GM18520 (cell line): ENCODE results near the gene ZFR.
"Not testable (repeated sequence)": the region's sequence is repeated elsewhere in the genome, so short reads cannot be mapped to it uniquely, and the experiment has no call there.

Experiments used
- ATAC-seq: cut with Tn5 transposase; IDR thresholded peaks from one replicate; pipeline ENCODE4 v1.9.1; 2021; ENCODE audit not compliant: unreplicated experiment

The ZFR gene

DNA sequence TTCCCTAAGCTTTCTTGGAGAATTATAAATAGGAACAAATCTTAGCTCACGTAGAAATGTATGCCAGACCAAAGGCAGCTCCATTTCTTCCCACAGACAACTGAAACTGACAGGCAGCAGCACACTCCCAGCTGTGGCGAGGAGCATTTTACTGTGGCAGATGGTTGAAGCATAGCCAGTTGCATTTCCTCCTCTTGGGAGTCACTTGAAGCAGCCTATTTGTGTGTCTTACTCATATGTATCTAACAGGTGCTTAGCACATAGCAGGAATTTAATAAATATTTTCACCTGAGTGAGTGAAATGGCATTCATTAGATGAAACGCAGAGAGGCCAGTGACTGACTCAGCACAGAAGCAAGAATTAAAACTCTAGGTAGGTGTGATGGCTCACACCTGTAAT is 119.5 kb downstream of the ZFR start:
- no peak for ATAC-seq

DNA sequence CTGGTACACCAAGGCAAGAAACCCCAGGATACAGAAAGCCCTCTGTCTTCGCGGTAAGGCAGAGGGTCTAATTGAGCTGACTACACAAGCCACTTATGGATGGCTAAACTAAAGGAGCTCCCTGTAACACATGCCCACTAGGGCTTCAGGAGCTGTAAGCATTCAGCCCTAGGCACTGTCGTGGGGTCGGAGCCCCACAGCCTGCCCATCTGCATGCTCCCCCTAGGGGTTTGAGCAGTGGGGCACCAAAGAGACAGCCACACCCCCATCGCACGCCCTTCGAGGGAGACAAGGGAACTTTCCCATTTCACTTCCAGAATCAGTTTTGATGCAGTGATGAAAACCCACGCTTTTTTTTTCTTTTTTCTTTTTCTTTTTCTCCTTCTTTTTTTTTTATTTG is 120.8 kb downstream of the ZFR start:
- no peak for ATAC-seq

DNA sequence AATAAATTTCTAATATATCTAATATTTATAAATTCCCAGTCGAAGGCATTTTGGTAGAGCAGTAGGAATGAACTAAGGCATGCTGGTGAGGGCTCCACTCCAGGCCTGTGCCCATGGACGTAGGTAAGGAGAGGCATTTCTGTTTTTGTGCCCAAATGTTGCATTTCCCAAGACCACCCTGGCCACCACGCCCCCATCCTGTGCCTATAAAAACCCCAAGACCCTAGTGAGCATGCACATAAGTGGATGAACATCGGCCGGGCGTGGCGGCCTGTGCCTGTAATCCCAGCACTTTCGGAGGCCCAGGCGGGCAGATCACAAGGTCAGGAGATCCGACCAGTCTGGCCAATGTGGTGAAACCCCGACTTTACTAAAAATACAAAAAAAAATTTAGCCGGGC is 121.7 kb downstream of the ZFR start:
- ATAC-seq: no peak

- not testable (repeated sequence) for ATAC-seq
Observed at GRCh38 chr5:32321787-32322186, 122.8 kb downstream of the ZFR start.

GRCh38 chr5:32320576-32320975 is 124.0 kb downstream of the ZFR start:
- no peak for ATAC-seq

GRCh38 chr5:32319926-32320543 is 124.5 kb downstream of the ZFR start:
- ATAC-seq: no peak

DNA sequence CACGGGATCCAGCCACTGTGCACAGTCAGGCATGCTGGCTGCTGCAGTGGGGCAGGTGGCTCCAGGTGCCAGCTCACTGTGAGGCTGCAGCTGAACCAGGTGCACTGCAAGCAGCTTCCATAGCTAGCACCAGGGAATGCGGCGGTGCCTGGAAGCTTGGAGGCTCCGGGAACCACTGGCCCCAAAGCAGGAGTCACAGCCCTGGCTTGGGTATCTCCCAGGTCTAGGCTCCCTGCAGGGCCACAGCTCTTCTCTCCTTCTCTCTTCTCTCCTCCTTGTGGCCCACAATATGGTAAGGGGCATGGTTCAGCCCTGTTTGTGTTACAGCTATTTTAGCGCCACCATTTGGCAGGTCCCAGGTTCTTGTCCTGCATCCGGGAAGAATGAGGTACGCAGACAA is 125.1 kb downstream of the ZFR start:
- ATAC-seq: no peak

GRCh38 chr5:32317041-32317440 is 127.5 kb downstream of the ZFR start:
- ATAC-seq: no peak

DNA sequence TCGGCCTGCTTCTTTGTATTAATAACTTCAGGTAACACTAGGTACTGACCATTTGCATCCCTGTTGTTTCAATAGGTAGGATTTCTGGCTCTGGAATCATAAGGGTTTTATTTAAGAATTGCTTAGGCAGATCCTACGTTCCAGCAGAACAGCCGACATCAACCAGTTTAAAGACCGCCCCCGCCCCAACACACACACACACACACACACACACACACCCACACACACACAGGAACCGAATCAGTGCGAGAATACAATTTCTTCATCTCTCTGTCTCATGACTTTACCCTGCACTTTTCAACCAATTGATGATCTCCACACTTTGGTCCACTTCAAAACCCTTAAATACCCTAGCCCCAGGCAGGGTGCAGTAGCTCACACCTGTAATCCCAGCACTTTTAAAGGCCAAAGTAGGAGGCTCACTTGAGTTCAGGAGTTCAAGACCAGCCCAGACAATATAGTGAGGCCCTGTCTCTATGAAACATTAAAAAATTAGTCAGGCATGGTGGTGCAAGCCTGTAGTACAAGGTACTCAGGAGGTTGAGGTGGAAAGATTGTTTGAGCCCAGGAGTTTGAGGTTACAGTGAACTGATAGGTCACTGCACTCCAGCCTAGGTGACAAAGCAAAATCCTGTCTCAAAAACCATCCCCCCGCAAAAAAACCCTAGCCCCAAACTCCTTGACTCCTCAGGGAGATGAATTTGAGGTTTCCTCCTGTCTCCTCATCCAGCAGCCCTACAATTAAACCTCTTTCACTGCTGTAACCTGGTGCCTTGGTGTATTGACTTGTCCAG is 129.1 kb downstream of the ZFR start:
- ATAC-seq: no peak

DNA sequence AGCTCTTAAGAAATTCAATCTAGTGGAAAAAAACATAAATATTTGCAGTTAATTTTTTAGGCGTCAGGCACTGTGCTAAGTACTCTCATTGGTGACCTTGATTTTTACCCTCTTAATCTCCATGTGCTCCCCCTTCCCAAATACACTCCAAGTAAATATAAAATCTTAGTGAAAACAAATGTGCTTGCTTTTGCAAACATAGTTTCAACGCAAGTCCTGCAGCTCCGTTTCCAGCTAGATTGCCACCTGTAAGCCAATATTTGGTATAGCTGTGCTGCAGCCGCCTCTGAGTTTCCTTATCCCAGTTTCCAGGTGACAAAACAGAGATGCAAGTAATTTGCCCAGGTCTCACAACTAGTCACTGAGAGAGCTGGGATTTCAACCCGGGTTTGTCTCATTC is 129.9 kb downstream of the ZFR start:
- no peak for ATAC-seq

DNA sequence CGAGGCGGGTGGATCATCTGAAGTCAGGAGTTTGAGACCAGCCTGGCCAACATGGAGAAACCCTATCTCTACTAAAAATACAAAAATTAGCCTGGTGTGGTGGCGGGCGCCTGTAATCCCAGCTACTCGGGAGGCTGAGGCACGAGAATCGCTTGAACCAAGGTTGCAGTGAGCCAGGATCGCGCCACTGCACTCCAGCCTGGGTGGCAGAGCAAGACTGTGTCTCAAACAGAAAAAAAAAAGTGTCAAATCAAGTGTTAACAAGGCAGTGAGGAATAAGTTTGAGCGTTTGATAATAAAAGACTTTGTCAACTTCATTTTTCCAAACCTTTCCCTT is 130.4 kb downstream of the ZFR start:
- not testable (repeated sequence) for ATAC-seq

- ATAC-seq: peak; percentile 92
Observed at GRCh38 chr5:32312595-32313332, 131.8 kb downstream of the ZFR start, which contains the start of gene MTMR12. Gene MTMR12, minus strand, starts transcription at chr5:32312939. Its CDS starts 101 bp downstream, at chr5:32312838.

DNA sequence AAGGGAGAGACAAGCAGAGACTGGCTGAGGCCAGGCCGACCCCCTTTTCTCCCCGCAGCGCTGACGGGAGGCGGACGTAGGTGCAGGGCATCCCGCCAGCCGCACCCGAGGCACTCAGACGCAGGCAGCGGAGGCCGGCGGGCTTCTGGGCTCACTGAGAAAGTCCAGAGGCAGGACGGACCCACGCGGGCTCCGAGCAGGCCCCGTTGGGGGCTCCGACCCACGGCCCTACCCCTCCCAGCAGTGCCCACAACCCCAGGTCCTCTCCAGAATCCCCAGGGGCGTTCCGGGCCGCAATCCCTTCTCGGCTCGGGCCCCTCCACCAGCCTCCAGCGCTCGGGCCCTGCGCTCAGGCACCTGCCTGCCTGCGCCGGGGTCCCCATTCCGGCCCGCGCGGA is 132.3 kb downstream of the ZFR start:
- ATAC-seq: peak; percentile 12

GRCh38 chr5:32311404-32312196 is 132.9 kb downstream of the ZFR start:
- ATAC-seq: no peak

DNA sequence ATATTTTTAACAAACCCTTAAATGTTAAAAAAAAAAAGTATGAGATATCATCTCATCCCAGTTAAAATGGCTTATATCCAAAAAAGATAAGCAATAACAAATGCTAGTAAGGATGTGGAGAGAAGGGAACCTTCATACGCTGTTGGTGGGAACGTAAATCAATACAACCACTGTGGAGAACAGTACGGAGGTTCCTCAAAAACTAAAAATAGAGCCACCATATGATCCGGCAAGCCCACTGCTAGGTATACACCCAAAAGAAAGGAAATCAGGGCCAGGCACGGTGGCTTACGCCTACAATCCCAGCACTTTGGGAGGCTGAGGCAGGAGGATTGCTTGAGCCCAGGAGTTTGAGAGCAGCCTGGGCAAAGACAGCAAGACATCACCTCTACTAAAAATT is 134.8 kb downstream of the ZFR start:
- ATAC-seq: no peak

- no peak for ATAC-seq
Observed at GRCh38 chr5:32308946-32309345, 135.6 kb downstream of the ZFR start.

- no peak for ATAC-seq
Observed at GRCh38 chr5:32307769-32308194, 136.8 kb downstream of the ZFR start.

DNA sequence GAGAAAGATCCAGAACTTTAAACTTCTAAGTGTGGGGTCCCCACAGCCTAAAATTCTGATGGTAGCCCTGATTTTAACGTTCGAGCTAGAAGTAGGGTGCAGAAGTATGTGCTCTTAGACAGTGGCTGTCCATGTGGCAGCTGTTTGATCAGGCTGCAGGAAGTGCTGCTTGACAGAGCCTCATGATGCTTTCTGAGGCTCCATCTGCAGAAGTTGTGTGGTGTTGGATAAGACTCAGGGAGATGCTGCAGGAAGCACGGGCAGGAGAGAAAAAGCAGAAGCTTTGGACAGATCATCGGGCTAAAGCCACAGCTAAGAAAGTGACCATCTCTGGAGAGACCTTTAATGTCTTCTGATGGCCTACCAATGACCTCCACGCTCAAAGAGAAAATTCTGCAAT is 139.9 kb downstream of the ZFR start:
- ATAC-seq: no peak
